Epithelial cell of esophagus (primary cell): ENCODE measurements around the gene EGLN1.

Source experiments
- DNase-seq: peaks from one replicate; pipeline ENCODE4 v3.0.0; 2010; ENCODE audit warnings: low read depth
- H3K4me3 ChIP-seq: 2 replicates; pipeline ENCODE4 v1.5.1; 2011; ENCODE audit warnings: mild to moderate bottlenecking, low read length, control low read depth
- CTCF ChIP-seq: IDR thresholded peaks from 2 replicates; pipeline ENCODE4 v1.5.1; 2011; ENCODE audit warnings: low read depth, mild to moderate bottlenecking, low read length, control low read depth, inconsistent platforms; ENCODE audit not compliant: insufficient read depth; ENCODE audit errors: missing control alignments

The EGLN1 gene

DNA sequence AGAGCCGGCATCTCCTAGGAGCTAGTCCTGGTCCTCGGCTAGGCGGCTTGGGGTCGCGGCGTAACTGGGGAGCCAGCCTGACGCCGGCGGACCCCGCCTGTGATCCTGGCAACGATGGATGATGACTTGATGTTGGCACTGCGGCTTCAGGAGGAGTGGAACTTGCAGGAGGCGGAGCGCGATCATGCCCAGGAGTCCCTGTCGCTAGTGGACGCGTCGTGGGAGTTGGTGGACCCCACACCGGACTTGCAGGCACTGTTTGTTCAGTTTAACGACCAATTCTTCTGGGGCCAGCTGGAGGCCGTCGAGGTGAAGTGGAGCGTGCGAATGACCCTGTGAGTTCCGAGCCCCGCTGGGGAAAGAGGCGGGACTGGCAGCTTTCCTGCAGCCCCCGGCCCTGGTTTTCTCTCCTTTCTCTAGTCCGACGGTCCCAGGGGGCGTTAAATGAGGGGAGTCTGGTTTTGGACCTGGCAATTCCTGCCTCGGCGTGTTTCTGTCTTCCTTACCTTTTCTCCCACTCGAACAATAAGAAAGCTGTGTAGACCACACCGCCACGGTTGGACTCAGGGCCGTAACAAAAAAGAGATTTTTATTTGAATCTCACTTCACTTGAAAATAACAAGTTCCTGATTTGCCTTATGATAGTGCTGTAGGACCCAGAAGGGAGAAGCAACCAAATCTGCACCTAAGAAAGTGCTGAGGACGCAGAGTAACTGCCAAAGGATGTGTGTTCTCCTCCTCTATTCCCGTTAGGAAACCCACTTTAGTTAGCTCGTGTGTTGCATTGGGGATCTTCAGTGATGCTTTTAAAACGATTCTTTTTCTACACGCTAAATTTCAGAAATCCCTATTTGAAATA lies 83.6 kb downstream of the EGLN1 start, which contains the start of gene SPRTN:
SPRTN (plus strand) TSS at position 24 of the 859 bp plus-strand sequence; CDS start at position 115, 91 bp downstream.
- no peak for TF ChIP-seq CTCF
- DNase-seq, result no peak
- H3K4me3 ChIP-seq, result peak within 1 kb of the TSS; percentile 99

DNA sequence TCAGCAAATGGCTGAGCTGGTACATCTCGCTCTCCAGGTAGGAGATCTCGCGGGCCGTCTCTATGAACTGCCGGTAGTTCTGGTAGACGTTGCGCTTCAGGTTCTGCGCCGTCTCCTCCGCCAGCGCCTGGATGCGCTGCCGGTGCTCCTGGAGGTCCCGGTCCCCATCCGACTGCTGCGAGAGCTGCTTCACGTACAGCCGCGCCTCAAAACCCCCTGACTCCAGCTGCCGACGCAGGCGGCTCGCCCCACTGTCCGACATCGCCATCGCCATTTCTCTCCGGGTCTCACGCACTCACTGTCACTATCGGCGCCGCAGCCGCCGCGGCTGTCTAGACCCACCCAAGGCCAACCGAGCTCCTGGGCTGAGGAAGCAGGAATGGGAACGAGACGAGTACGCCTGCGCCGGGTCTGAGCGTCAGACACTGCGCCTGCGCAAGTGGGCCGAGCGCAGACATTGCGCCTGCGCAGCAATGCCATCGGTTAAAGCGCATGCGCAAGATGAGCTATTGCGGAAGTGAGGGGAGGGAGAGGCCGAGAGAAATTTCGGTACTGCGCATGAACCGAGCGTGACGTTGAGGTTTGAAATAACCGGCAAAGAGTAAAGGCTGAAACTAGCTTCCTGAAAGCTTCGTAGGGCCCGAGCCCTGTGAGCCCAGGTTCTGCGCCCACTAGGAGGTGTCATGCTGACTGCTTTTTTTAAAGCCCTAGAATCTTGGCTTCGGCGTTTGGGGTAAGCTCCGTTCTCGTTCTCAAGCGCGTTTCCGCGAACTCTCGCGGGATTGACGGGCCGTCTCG lies 84.4 kb downstream of the EGLN1 start, which contains the start of gene EXOC8:
EXOC8 (minus strand) TSS at position 381 of the 798 bp plus-strand sequence; CDS start at position 274, 107 bp downstream.
- H3K4me3 ChIP-seq, result peak within 1 kb of the TSS; percentile 99
- no peak for TF ChIP-seq CTCF

GRCh38 chr1:231337043-231337471 lies 85.0 kb downstream of the EGLN1 start:
- TF ChIP-seq CTCF, result no peak
- peak; percentile 16 for DNase-seq
- H3K4me3 ChIP-seq, result peak overlapping the region; percentile 99

More for the DNA sequence above, 84.4 kb downstream of the EGLN1 start, which contains the start of gene EXOC8:
- DNase-seq, result peak; percentile 95

GRCh38 chr1:231335663-231336602 lies 86.2 kb downstream of the EGLN1 start:
- peak overlapping the region; percentile 99 for H3K4me3 ChIP-seq
- TF ChIP-seq CTCF, result no peak
- peak; percentile 19 for DNase-seq

DNA sequence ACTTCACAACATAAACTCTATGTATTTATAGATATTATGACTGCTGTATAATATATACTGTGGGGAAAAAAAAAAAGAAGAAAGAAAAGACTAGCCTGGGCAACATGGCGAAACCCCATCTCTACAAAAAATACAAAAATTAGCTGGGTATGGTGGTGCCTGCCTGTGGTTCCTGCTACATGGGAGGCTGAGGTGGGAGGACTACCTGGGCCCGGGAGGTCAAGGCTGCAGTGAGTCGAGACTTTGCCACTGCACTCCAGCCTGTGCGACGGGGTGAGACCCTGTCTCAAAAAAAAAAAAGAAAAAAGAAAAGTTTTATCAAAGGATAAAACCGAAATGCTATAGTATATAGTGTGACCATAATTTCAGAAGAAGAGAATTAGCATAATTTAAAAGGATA lies 87.1 kb downstream of the EGLN1 start:
- H3K4me3 ChIP-seq, result peak overlapping the region; percentile 99
- TF ChIP-seq CTCF, result no peak
- no peak for DNase-seq

DNA sequence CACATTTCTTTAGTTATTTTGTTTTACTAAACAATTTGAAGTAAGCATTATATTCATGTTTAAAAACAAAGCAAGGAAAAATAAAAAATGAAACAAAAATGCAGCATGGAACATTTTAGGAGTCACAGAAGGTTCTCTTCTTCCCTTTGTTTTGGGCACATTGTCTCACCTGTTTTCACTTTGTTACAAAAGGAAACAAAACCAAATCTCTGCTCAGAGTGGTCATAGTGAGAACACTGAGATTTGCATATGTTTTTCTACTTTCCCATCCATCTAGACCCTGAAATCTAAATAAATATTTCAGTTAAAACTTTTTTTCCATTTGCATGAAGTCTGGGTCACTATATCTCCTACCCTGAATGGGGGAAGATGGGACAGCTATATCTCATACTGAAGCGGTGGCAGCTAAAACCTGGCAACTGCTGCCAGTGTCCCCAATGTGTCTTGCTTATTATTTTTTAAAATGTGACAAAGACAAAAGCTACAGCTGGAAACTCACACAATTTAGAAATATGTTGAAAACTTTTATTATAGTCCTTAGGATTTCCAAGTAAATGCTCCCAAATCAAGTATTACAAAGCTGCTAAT lies 87.9 kb downstream of the EGLN1 start:
- no peak for DNase-seq
- H3K4me3 ChIP-seq, result peak overlapping the region; percentile 99
- TF ChIP-seq CTCF, result no peak
